C4-2B (cell line): ENCODE results near the gene EXOSC5.
"Not testable (repeated sequence)": the region's sequence is repeated elsewhere in the genome, so short reads cannot be mapped to it uniquely, and the experiment has no call there.

Experiments
- H3K27ac ChIP-seq: fragments of 450-650 bp; 2 replicates; pipeline ENCODE4 v1.5.1; 2017
- CTCF ChIP-seq: fragments of 450-650 bp; conservative IDR thresholded peaks from 2 replicates; pipeline ENCODE4 v1.5.1; 2017; ENCODE audit warnings: mild to moderate bottlenecking
- ZFX ChIP-seq: fragments of 450-650 bp; IDR thresholded peaks from 2 replicates; pipeline ENCODE4 v1.6.1; 2017

Gene EXOSC5

DNA sequence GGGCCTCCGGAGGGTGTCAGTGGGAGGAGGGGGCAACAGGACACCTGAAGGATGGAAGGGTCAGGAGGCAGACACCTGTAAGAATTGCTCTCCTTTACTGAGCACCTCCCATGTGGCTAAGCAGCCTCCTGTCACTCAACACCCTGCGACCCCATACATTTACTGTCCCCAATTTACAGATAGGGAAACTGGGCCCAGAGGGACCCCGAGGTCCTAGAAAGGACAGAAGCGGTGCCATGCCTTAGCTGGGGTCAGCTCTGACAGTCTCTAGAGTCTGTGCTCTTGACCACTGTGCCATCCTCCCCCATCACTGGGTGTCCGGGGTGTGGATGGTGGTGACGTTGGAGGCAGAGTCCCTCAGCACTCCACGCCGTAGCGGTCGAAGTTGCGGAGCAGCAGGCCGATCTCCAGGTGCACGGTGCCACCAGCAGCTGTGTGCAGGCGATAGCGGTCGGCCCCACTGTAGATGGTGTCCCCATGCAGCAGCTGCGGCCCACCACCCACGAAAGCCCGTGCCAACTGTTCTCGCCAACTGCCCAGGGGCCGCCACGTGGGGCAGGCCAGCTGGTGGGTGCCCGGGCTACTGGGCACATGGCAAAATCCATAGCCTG lies 42.7 kb downstream of the EXOSC5 start:
- TF ChIP-seq ZFX (no peak), CTCF (peak; percentile 38; the same call in 1 of the 2 replicates)
- H3K27ac ChIP-seq: no peak overlapping the region

DNA sequence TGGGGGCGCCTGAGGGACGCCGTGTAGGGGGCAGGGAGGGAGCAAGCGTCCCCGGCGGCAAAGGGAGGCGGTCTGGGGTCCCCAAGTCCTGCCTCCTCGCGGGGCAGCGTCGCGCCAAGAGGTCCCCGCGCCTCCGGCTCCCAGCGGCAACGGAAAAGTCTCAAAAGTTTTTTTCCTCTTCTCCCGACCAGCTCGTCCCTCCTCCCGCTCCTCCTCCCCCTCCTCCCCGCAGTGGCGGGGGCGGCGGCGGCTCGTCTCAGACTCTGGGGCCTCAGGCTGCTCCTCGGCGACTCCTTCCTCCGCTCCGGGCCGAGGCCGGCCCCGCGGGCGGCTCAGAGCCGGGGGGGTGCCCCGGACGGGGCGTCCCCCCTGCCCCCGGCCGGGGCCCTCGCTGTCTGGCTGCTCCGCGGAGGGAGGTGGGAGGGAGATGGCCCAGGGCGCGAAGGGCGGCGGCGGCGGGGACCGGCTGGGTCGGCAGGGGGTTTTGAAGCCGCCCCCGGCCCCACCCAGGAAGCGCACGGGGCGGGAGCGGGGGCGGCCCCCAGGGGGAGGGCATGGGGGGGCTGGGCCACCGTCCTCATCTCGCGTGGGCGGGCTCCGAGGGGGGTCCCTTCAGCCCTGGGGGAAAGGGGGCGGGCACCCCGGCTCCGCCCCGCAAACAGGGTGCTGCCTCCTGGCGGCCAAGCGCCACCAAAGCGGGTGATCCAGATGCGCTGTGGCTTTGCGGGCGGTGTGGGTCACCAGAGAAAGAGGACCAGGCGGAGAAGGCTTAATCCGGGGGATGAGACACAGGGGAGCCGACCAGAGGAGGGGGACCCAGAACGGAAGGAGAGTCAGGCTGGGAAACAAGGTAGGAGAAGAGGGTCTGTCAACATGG lies 43.5 kb downstream of the EXOSC5 start, which contains the start of gene TGFB1:
Gene TGFB1 (minus strand): TSS at position 457 of the 877 bp plus-strand sequence. CDS start 878 bp downstream, outside the sequence.
- no peak within 1 kb of the TSS for H3K27ac ChIP-seq

DNA sequence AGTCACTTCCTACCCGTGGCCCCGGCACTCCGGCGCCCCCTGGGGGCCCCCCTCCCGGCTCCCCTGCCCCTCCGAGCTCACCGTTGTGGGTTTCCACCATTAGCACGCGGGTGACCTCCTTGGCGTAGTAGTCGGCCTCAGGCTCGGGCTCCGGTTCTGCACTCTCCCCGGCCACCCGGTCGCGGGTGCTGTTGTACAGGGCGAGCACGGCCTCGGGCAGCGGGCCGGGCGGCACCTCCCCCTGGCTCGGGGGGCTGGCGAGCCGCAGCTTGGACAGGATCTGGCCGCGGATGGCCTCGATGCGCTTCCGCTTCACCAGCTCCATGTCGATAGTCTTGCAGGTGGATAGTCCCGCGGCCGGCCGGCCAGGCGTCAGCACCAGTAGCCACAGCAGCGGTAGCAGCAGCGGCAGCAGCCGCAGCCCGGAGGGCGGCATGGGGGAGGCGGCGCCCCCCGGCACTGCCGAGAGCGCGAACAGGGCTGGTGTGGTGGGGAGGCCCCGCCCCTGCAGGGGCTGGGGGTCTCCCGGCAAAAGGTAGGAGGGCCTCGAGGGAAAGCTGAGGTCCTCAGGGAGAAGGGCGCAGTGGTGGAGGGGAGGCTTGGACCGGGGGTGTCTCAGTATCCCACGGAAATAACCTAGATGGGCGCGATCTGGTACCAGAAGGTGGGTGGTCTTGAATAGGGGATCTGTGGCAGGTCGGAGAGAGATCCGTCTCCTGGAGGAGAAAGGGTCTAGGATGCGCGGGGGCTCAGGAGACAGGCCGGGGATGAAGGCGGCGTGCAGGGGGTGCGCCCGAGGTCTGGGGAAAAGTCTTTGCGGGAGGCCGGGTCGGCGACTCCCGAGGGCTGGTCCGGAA lies 44.3 kb downstream of the EXOSC5 start:
- no peak overlapping the region for H3K27ac ChIP-seq
- TF ChIP-seq CTCF: no peak
- no peak for TF ChIP-seq ZFX

More for the DNA sequence above, 43.5 kb downstream of the EXOSC5 start, which contains the start of gene TGFB1:
- TF ChIP-seq ZFX (no peak), CTCF (peak; percentile 69)

- no peak overlapping the region for H3K27ac ChIP-seq
- no peak for TF ChIP-seq ZFX
- no peak for TF ChIP-seq CTCF
Measured at GRCh38 chr19:41352279-41352608, 44.9 kb downstream of the EXOSC5 start.

GRCh38 chr19:41351339-41352245 lies 45.6 kb downstream of the EXOSC5 start:
- TF ChIP-seq CTCF (no peak), ZFX (no peak)

DNA sequence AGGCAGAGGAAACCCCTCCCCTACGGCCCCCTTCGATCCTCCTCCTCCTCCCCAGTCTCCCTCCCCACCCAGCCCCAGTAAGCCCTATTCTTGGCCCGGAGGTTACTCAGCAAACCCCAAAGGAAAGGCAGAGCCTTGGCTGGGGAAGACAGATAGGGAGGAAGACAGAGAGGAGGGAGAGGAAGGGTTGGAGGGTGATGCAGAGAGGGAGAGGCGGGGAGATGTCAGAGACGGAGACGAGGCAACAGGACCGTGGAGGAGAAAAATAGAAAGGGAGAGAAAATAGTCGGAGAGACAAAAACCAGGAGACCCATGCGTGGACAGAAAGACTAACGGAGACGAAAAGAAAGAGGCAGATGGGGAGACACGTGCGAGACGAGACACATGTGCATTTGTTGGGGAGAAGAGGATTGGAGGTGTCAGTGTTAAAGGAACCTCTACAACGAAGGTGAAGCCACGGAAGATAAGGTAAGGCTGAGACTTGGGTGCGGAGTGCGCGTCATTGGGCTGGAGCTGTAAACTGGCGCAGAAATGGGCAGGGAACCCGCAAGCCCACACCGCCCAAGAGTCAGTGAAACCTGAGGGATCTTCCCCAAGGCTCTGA lies 46.3 kb downstream of the EXOSC5 start:
- H3K27ac ChIP-seq: no peak overlapping the region

More at GRCh38 chr19:41351339-41352245, 45.6 kb downstream of the EXOSC5 start:
- no peak overlapping the region for H3K27ac ChIP-seq

GRCh38 chr19:41346916-41347315 lies 50.2 kb downstream of the EXOSC5 start:
- not testable (repeated sequence) for H3K27ac ChIP-seq

More for the DNA sequence above, 46.3 kb downstream of the EXOSC5 start:
- TF ChIP-seq CTCF: no peak
- no peak for TF ChIP-seq ZFX
